ENCODE results near the gene HLA-DOB. TPM values are rescaled to one million over a fixed set of nuclear protein-coding genes. Genes with fewer than 3 reads are reported as not detected.

HLA-DOB gene
- 0.16 and 0.26 TPM in 2 replicates for total RNA-seq

DNA sequence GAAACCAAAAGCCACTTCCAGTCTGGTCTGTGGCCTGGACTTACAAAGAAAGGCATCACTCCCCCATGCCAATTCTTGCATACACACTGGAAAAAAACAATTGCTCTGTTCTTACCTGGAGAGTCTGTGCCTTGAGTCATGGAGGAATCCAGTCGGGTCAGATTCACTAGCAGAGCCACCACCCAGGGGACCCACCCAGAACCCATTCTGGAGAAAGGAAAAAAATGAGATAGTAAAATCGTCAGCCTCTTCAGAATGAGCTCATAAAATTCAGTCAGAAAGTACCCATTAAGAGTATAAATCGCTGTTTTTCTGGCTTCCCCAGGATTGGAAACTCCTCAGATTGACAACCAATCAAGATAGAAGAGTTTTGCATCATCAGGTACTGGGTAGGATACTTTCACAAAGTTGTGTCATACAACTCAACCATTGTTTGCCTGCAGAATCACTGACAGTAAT, at the start of gene HLA-DOB:
HLA-DOB (minus strand) TSS at position 257 of the 459 bp plus-strand sequence; CDS start at position 206, 51 bp downstream.

DNA sequence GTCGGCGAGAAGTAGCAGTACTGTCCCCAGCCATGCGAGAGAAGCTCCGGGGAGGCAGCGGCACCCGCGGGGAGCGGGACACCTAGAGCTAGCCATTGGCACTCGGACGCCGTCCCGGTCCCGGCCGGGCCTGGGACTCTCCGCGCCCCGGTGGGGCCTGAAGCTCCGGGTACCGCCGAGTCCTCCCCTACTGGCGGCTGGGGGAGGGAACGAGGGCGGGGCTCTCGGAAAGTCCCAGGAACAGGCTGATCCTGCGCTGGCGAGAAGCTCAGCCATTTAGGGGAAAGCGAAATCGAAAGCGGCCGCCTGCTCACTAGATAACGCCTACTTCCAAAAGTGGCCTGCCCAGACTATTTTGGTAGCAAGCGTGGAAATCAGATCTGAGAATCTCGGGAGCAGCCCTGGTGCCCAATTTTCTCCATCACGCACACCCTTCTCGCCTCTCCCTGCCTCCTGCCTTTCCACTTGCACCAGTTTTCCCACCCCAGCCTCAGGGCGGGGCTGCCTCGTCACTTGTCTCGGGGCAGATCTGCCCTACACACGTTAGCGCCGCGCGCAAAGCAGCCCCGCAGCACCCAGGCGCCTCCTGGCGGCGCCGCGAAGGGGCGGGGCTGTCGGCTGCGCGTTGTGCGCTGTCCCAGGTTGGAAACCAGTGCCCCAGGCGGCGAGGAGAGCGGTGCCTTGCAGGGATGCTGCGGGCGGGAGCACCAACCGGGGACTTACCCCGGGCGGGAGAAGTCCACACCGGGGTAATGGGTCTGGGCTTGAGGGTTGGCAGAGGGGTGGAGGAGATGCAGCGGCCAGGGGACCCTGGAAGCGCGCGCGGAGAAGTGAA, 37.0 kb upstream of the HLA-DOB start, which contains the start of the genes PSMB9 and TAP1:
PSMB9 (plus strand) TSS at position 652 of the 835 bp plus-strand sequence; CDS start at position 690, 38 bp downstream.
TAP1 (minus strand) TSS at position 164 of the 835 bp plus-strand sequence; CDS start at position 96, 68 bp downstream.

DNA sequence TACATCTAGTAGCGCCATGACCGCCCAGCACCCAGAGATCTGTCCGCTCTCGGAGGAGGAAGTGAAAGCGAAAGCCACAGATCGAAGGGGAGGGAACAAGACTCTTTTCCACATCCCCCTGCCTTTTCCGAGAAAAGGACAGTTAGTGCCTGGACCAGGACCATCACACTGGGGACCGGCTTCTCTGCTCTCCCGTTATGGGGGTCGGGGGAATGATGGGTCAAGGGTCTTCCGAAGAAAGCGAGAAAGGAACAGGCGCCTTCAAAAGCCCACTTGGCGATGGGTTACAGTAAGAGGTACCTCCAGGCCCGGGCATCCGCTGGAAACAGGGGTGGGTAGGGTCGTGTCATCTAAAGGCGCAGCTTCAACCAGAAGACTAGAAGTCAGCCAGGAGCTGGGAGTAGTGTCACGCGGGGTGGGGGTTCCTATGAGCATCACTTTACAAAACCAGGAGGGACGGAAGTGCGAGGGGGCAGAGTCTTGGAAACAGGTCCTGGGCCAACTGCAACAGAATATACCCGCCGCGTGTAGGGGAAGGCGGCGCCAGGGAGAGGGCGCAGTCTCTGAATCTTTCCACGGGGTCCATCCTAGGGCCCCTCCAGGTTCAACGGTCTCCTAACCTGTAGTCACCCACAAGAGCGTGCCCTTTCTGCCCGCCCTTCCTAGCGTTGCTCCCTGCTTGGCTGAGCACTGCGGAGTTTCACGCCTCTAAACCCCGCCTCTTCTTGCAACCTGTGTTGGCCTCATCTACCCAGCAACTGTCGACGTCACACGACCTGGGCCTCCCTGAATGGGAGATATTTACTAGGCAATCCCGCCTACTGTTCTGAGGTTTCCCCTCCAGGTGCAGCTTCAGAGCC, 27.4 kb upstream of the HLA-DOB start, which contains the start of gene PSMB8:
PSMB8 (minus strand) TSS at position 69 of the 860 bp plus-strand sequence; CDS start at position 18, 51 bp downstream.

DNA sequence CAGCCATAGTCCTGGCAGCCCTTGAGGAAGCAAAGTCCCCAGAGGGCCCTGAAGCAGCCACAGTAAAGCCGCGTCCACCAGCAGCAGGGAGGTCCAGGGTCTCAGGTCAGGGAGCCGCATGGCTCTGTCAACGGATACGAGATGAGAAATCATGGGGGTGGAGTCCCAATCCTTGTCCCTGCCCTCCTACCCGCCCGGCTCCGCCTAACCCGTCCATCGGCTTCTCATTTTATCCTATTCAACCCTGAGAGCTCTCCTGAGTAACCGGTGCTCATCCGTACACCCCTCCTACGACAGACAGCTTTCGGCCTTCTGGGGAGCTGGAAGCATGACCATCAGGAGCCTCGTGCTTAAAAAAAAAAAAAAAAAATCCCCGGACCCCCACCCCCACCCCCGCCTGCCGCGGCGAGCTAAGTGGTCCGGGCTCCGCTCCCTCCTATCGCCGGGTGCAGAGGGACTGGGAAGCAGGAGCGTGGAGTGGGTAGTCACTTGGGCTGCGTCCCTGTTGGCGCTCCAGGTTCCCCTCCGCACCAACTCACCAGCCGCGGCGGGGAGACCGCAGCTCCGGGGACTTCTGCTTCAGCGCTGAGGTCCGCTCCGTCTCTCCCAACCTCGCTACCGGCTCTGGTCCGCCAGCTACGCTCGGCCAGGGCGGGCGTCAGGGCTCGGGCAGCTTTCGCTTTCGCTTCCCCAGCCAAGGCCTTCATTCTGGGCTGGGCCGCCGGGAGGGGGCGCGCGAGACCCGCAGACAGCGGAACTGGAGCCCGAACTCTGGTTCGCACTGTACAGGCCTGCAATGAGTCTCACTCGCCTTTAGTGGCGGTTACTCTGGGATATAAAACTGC, 21.5 kb upstream of the HLA-DOB start, which contains the start of gene TAP2:
TAP2 (minus strand) TSS at position 626 of the 845 bp plus-strand sequence; CDS start at position 120, 506 bp downstream.

DNA sequence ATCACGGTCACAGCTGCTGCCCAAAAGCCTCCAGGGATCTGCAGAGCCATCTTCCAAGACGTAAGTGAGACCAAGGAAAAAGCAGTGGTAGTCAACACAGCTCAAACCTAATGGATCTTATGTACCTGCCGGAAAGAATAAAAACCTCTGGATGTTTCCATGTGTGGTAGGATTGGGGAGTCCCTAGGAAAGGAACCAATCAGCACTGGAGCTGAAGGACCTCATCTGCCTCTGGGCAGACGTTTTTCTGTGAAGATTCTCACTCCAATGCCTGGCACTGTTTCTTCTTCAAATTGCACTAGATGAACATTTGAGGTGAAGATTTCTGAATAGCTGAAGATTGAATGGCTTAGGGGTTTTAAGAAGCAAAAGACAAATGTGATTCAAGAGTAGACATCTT, 53.4 kb downstream of the HLA-DOB start, which contains the start of gene HLA-DQB2:
HLA-DQB2 (minus strand) TSS at position 112 of the 400 bp plus-strand sequence; CDS start at position 50, 62 bp downstream.

Other genes starting within 250 kb of the HLA-DOB start
- not detected in 2 replicates for gene HLA-DRB1, start 227.2 kb downstream of the HLA-DOB start, total RNA-seq
- gene HLA-DQA1, start 179.6 kb downstream of the HLA-DOB start, total RNA-seq, result not detected in 2 replicates
- 0.13 and 0.32 TPM in 2 replicates for gene HLA-DQB1, start 150.3 kb downstream of the HLA-DOB start, total RNA-seq
- not detected in 2 replicates for gene HLA-DQA2, start 75.6 kb downstream of the HLA-DOB start, total RNA-seq
- not detected in 2 replicates for gene HLA-DQB2, start 53.5 kb downstream of the HLA-DOB start, total RNA-seq
- 6.6 and 7.8 TPM in 2 replicates for gene TAP2, start 21.7 kb upstream of the HLA-DOB start, total RNA-seq
- 44.0 and 73.2 TPM in 2 replicates for gene PSMB8, start 27.0 kb upstream of the HLA-DOB start, total RNA-seq
- gene TAP1, start 36.7 kb upstream of the HLA-DOB start, total RNA-seq, result 21.0 and 48.4 TPM in 2 replicates
- gene PSMB9, start 37.2 kb upstream of the HLA-DOB start, total RNA-seq, result 7.8 and 43.2 TPM in 2 replicates
- gene HLA-DMB, start 124.0 kb upstream of the HLA-DOB start, total RNA-seq, result 4.6 TPM in 1 of 2 replicates, not detected in the other
- 1.0 and 9.3 TPM in 2 replicates for gene HLA-DMA, start 136.1 kb upstream of the HLA-DOB start, total RNA-seq
- 68.0 and 115 TPM in 2 replicates for gene BRD2, start 151.6 kb upstream of the HLA-DOB start, total RNA-seq
- 0.16 TPM in 1 of 2 replicates, not detected in the other for gene HLA-DOA, start 192.6 kb upstream of the HLA-DOB start, total RNA-seq